T-helper 2 cell treated with Interferon-gamma antibody and Interleukin-4, amounts not matched to agents 5 μg/mL and 100 μg/mL, for 36 hours (primary cell): ENCODE data around the gene ZNF492.
"Not testable (repeated sequence)": the region's sequence is repeated elsewhere in the genome, so short reads cannot be mapped to it uniquely, and the experiment has no call there.

Experiments used
- DNase-seq: peaks from one replicate; pipeline ENCODE4 v3.0.0; 2021; ENCODE audit warnings: low spot score
- H3K27ac Mint-ChIP-seq: one replicate; pipeline ENCODE4 v1.8.0; 2021; ENCODE audit warnings: mild to moderate bottlenecking, mixed read lengths
- H3K27me3 Mint-ChIP-seq: one replicate; pipeline ENCODE4 v1.8.0; 2021; ENCODE audit warnings: low read depth, mixed read lengths
- H3K36me3 Mint-ChIP-seq: one replicate; pipeline ENCODE4 v1.8.0; 2021; ENCODE audit warnings: low read depth, mixed read lengths
- H3K4me1 Mint-ChIP-seq: one replicate; pipeline ENCODE4 v1.8.0; 2021; ENCODE audit warnings: low read depth, mixed read lengths
- H3K4me3 Mint-ChIP-seq: one replicate; pipeline ENCODE4 v1.8.0; 2022; ENCODE audit warnings: mild to moderate bottlenecking, moderate library complexity, mixed read lengths
- H3K9me3 Mint-ChIP-seq: one replicate; pipeline ENCODE4 v1.8.0; 2021; ENCODE audit warnings: mixed read lengths

Gene ZNF492

GRCh38 chr19:22607653-22608430 is 26.3 kb upstream of the ZNF492 start:
- Mint-ChIP-seq H3K27me3 (no peaks in the 10 kb centered on the region), H3K36me3 (no peaks in the 10 kb centered on the region), H3K4me1 (no peaks in the 10 kb centered on the region), H3K4me3 (no peak overlapping the region), H3K9me3 (peaks cover 59% of the 10 kb centered on the region), H3K27ac (no peak overlapping the region)
- DNase-seq = no peak

DNA sequence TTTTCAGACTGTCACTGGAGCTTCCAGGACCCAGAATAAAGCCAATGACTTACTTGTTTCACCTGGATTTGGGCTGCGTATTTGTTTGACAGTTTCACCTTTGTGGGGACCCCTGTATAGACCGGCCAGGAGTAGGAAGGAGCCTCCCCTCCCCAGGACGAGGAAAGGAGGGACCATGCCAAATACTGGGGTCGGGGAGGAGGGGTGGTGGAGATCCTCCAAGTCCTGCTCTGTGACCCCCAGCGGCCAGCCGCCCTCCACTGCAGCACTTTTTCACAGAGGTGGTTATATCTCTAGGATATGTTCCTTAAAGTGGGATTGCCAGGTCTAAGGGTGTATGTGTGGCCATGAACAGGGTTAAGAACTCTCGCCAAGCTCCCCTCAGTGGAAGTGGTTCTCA is 25.7 kb upstream of the ZNF492 start:
- Mint-ChIP-seq H3K9me3 (peaks cover 59% of the 10 kb centered on the region), H3K4me3 (no peak overlapping the region), H3K36me3 (no peaks in the 10 kb centered on the region), H3K27ac (no peak overlapping the region), H3K27me3 (no peaks in the 10 kb centered on the region), H3K4me1 (no peaks in the 10 kb centered on the region)
- no peak for DNase-seq

DNA sequence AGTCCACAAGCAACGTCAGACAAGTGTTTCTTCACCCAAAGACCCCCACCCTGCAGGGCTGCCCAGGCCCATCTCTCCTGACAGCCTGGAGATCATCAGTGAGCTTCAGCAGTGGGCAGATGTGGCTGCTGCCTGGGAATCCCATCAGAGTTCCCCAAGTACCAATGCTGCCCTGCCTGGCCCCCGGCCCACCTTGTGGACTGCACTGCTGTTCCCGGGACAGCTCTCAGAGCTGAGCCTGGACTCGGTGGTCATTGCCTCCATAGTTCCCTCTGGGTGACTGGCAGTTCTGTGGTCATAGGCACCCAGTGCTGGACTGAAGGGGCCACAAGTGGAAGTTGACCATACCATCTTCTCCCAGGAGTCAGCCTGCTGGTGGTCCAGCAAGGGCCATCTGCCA is 24.5 kb upstream of the ZNF492 start:
- no peak overlapping the region for H3K27ac Mint-ChIP-seq
- H3K4me3 Mint-ChIP-seq = no peak overlapping the region
- H3K36me3 Mint-ChIP-seq = no peaks in the 10 kb centered on the region

GRCh38 chr19:22610121-22610520 is 24.0 kb upstream of the ZNF492 start:
- DNase-seq = no peak
- Mint-ChIP-seq H3K27ac (no peak overlapping the region), H3K27me3 (no peaks in the 10 kb centered on the region), H3K9me3 (peaks cover 62% of the 10 kb centered on the region), H3K4me3 (no peak overlapping the region), H3K36me3 (no peaks in the 10 kb centered on the region), H3K4me1 (no peaks in the 10 kb centered on the region)

More for the DNA sequence above, 24.5 kb upstream of the ZNF492 start:
- peaks cover 59% of the 10 kb centered on the region for H3K9me3 Mint-ChIP-seq
- no peaks in the 10 kb centered on the region for H3K4me1 Mint-ChIP-seq
- DNase-seq = no peak
- H3K27me3 Mint-ChIP-seq = no peaks in the 10 kb centered on the region

- no peak for DNase-seq
- peaks cover 57% of the 10 kb centered on the region for H3K9me3 Mint-ChIP-seq
- no peaks in the 10 kb centered on the region for H3K27me3 Mint-ChIP-seq
- H3K4me3 Mint-ChIP-seq = no peak overlapping the region
- H3K4me1 Mint-ChIP-seq = no peaks in the 10 kb centered on the region
- no peaks in the 10 kb centered on the region for H3K36me3 Mint-ChIP-seq
- H3K27ac Mint-ChIP-seq = no peak overlapping the region
Measured at GRCh38 chr19:22612316-22612715, 21.8 kb upstream of the ZNF492 start.

DNA sequence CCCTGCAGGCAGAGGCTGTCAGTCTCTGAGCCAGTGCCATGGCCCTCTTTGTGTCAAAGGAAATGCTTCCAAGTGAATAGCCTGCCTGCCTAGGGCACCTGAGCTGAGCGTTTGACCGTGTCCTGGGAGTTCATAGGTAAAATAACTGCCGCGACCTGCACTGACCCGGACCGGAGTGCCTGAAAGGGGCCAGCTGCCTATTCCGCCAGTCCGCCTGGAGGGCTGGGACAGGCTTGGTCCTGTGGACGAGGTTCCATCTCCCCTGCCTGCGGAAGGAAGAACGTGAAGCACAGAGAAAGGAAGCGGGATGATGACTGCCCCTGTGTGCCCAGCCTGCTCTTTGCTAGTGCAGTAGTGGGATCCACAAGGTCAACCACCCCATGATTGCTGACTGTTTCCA is 17.5 kb upstream of the ZNF492 start:
- Mint-ChIP-seq H3K27me3 (no peaks in the 10 kb centered on the region), H3K4me1 (no peaks in the 10 kb centered on the region), H3K9me3 (peaks cover 34% of the 10 kb centered on the region), H3K27ac (no peak overlapping the region), H3K36me3 (no peaks in the 10 kb centered on the region), H3K4me3 (no peak overlapping the region)
- no peak for DNase-seq

DNA sequence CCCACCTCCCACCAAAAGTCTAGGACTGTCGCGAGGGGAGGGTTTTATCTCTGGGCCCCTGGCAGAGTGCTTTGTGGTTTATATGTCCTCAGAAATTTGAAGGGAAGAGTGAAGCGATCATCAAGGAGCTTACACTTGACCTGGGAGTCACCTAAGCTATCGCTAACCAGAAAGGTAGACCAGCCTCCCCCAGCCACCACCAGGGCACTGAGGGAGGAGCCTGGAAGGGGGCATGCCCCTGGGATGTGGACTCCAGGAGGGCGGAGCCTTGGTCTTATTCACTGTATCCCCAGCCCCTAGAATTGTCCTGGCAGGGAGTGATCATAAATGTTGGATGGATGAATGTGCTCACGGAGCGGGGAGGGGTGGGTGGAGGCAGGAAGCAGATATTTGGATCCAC is 16.9 kb upstream of the ZNF492 start:
- peaks cover 30% of the 10 kb centered on the region for H3K9me3 Mint-ChIP-seq
- H3K4me3 Mint-ChIP-seq, DNase-seq, H3K27ac Mint-ChIP-seq, H3K36me3 Mint-ChIP-seq, H3K4me1 Mint-ChIP-seq, H3K27me3 Mint-ChIP-seq: not testable (repeated sequence)

DNA sequence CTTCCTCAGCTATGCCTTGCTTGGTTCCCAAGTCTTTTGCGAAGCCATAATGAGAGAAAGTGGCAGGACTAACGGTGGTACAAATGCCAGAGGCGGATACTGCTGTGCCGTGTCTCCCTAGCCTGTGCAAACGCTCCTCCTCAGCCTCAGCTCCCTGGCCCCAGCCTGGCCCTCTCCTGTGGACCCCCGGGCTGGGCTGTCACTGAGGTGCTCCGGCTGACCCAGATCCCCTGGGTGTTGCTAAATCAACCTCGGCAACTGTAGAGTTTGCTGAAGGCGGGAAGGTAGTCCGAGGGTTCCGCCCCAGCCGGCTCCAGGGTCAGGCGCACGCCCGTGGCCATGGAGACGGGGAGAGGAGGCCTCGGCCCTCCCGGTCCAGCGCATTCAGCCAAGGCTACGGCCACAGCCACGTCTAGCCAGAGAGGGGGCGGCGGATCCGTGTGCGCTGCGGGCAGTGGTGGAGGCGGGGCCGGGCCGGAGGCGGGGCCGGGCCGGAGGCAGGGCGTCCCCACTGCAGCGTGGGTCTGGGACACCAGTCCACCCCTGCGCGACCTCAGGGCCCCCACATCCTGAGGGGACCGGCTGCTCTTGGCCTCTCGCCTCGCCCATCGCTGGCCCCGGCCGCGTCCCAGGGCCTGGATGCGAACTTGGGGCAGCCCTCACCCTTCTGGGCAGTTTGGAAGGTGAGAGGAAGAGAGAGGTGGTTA is 16.4 kb upstream of the ZNF492 start:
- Mint-ChIP-seq H3K9me3 (peaks cover 30% of the 10 kb centered on the region), H3K4me1 (no peaks in the 10 kb centered on the region), H3K27me3 (no peaks in the 10 kb centered on the region), H3K36me3 (no peaks in the 10 kb centered on the region), H3K4me3 (no peak overlapping the region), H3K27ac (no peak overlapping the region)
- no peak for DNase-seq

GRCh38 chr19:22619371-22619770 is 14.8 kb upstream of the ZNF492 start:
- H3K36me3 Mint-ChIP-seq = no peaks in the 10 kb centered on the region
- no peak overlapping the region for H3K4me3 Mint-ChIP-seq
- no peaks in the 10 kb centered on the region for H3K4me1 Mint-ChIP-seq
- peaks cover 27% of the 10 kb centered on the region for H3K9me3 Mint-ChIP-seq
- DNase-seq = no peak
- no peak overlapping the region for H3K27ac Mint-ChIP-seq
- no peaks in the 10 kb centered on the region for H3K27me3 Mint-ChIP-seq

DNA sequence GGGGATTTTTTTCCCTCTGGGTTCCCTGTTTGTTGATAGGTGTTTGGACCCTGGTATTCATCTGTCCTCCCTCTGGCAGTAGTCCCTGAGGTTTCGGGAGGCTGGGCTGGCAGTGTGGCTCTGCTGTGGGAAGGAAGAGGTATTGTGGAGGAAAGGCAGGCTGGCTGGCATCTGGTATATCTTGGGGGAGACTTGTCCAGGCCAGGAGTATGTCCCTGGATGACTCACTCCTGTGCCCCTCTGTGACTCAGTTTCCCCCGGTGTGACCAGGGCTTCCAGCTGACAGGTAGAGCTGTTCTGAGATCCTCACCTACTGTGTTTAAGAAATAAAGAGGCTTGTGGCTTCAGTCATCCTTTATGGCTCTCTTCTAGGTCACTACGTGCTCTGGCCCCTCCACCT is 14.2 kb upstream of the ZNF492 start:
- Mint-ChIP-seq H3K4me3 (no peak overlapping the region), H3K36me3 (no peaks in the 10 kb centered on the region), H3K27me3 (no peaks in the 10 kb centered on the region), H3K4me1 (no peaks in the 10 kb centered on the region), H3K9me3 (peaks cover 29% of the 10 kb centered on the region), H3K27ac (no peak overlapping the region)
- DNase-seq = no peak

DNA sequence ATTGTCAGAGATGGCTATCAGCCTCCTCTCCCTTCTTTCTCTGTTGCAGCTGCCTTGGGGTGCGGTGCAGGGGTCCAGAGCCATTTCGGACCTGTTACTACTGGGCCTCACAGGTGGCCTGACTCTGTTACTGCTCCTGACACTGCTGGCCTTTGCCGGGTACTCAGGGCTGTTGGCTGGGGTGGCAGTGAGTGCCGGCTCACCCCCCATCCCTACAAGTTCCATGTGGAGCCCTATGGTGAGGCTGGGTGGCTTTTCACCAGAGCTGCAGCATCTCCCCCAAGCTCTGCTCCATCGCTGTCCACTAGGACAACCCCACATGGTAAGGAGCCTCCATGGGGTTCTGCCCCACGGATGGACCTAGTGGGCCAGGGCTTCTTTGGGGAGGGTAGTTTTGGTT is 13.7 kb upstream of the ZNF492 start:
- H3K4me1 Mint-ChIP-seq = no peaks in the 10 kb centered on the region
- peaks cover 25% of the 10 kb centered on the region for H3K9me3 Mint-ChIP-seq

GRCh38 chr19:22620912-22621311 is 13.2 kb upstream of the ZNF492 start:
- no peak for DNase-seq
- no peaks in the 10 kb centered on the region for H3K4me1 Mint-ChIP-seq
- no peaks in the 10 kb centered on the region for H3K27me3 Mint-ChIP-seq
- H3K9me3 Mint-ChIP-seq = peaks cover 19% of the 10 kb centered on the region
- no peaks in the 10 kb centered on the region for H3K36me3 Mint-ChIP-seq
- no peak overlapping the region for H3K27ac Mint-ChIP-seq
- no peak overlapping the region for H3K4me3 Mint-ChIP-seq

More for the DNA sequence above, 13.7 kb upstream of the ZNF492 start:
- Mint-ChIP-seq H3K27ac (no peak overlapping the region), H3K27me3 (no peaks in the 10 kb centered on the region), H3K4me3 (no peak overlapping the region), H3K36me3 (no peaks in the 10 kb centered on the region)
- no peak for DNase-seq

GRCh38 chr19:22622020-22622419 is 12.1 kb upstream of the ZNF492 start:
- no peaks in the 10 kb centered on the region for H3K27me3 Mint-ChIP-seq
- H3K4me3 Mint-ChIP-seq = no peak overlapping the region
- no peak overlapping the region for H3K27ac Mint-ChIP-seq
- no peaks in the 10 kb centered on the region for H3K4me1 Mint-ChIP-seq
- peaks cover 22% of the 10 kb centered on the region for H3K9me3 Mint-ChIP-seq
- no peaks in the 10 kb centered on the region for H3K36me3 Mint-ChIP-seq
- DNase-seq = no peak

DNA sequence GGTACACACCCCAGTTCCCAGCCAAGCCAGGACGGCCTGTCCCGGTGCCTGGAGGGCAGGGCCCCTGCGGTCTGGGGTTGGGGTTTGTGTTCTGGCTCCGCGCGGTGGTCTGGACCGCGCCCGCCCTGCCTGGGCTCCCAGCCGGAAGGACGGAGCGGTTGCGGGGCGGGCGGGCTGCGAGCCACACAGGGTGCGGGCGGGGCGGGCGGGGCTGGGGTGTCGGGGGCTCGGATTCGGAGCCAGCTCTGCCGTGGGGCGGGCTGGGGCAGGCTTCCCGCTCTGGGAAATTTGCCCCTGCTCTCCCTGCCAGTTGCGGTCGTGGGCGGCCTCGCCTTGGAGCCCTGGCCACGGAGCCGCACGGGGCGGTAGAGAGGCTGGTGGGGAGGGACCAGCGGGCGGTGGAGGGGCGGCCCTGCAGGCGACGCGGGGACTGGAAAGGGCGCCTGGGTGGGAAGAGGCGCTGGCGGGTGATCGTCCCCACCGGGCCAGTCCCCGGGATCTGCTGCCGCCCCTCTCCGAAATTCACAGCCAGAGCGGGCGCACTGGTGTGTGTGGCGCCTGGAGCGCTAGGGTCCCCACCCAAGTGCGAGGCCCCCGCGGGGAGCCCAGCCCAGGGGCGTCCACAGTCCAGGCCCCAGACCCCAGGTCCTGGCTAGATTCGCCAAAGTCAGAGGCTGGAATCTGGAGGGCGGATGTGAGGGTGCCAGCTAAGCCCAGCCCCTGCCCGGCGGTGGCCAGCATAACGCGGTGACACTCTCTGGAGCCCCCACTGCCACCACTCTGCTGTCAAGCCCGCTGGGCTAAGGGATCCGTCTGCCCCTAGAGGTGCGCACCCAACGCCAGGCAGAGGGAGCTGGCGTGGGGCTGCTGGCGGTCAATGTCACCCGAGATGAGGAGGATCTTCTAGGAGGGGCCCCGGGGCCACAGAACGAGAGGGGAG is 11.0 kb upstream of the ZNF492 start:
- H3K36me3 Mint-ChIP-seq = no peaks in the 10 kb centered on the region
- no peaks in the 10 kb centered on the region for H3K27me3 Mint-ChIP-seq
- DNase-seq = no peak
- no peak overlapping the region for H3K4me3 Mint-ChIP-seq
- no peak overlapping the region for H3K27ac Mint-ChIP-seq
- peaks cover 31% of the 10 kb centered on the region for H3K9me3 Mint-ChIP-seq
- no peaks in the 10 kb centered on the region for H3K4me1 Mint-ChIP-seq
